ENCODE data around the gene SPATA31D3. TPM values are rescaled to one million over a fixed set of nuclear protein-coding genes. Genes with fewer than 3 reads are reported as not detected.

The SPATA31D3 gene
- not detected in 2 replicates for total RNA-seq

DNA sequence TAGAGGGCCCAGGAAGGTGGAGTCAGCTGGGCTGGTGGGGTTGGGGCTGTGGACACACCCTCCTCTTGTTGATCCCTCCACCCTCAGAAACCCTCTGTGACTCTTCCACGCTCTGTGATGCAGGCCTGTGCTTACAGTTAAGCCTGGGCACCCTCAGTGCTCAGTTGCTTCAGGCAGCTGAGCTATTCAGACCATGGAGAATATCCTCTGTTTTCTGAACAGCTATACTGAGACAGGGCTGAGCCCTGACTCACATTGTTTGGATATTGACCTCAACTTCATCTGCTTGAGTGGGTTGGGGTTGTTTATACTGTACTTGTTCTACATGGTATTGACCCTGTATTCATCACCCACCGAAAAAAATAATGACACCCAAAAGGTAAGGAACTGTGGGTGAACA is at the start of gene SPATA31D3:
TSS of gene SPATA31D3 (plus strand) at position 108 of the 400 bp plus-strand sequence. CDS start at position 194, 86 bp downstream.

DNA sequence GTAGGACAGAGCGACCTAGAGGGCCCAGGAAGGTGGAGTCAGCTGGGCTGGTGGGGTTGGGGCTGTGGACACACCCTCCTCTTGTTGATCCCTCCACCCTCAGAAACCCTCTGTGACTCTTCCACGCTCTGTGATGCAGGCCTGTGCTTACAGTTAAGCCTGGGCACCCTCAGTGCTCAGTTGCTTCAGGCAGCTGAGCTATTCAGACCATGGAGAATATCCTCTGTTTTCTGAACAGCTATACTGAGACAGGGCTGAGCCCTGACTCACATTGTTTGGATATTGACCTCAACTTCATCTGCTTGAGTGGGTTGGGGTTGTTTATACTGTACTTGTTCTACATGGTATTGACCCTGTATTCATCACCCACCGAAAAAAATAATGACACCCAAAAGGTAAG is 15.0 kb upstream of the SPATA31D3 start, which contains the start of gene SPATA31D4:
TSS of gene SPATA31D4 (plus strand) at position 124 of the 400 bp plus-strand sequence. CDS start at position 210, 86 bp downstream.

GRCh38 chr9:81988472-81988871 is 45.2 kb downstream of the SPATA31D3 start, which contains the start of gene SPATA31D1:
SPATA31D1 (plus strand) TSS chr9:81988772; CDS start chr9:81988819, 47 bp downstream.

Other genes starting within 250 kb of the SPATA31D3 start
- gene SPATA31D4, start 15.1 kb upstream of the SPATA31D3 start, total RNA-seq = not detected in 2 replicates
- gene SPATA31D1, start 45.3 kb downstream of the SPATA31D3 start, total RNA-seq = not detected in 2 replicates

Data from subcutaneous preadipocyte (primary cell).